ENCODE measurements around the gene LRRC8C. TPM values are rescaled to one million over a fixed set of nuclear protein-coding genes. Genes with fewer than 3 reads are reported as not detected.

Gene LRRC8C
- total and polyA plus RNA-seq, 8 donors: 8.3 to 11.6 (median 9.2) TPM

GRCh38 chr1:89681045-89681729 is 48.3 kb downstream of the LRRC8C start:
- no peaks in the 10 kb centered on the region for H3K27me3 ChIP-seq
- TF ChIP-seq CTCF (IDR thresholded peaks at IDR 0.05): no peak
- DNase-seq: no peak
- H3K4me1 ChIP-seq: peaks cover 0 to 10% of the 10 kb centered on the region in 2 donors
- H3K36me3 ChIP-seq: no peaks in the 10 kb centered on the region
- H3K4me3 ChIP-seq: no peak overlapping the region
- H3K9me3 ChIP-seq: no peaks in the 10 kb centered on the region
- no peak for ATAC-seq
- no peak overlapping the region for H3K27ac ChIP-seq
- intact Hi-C loops (cut with DNase I): no loop called here

GRCh38 chr1:89682611-89683010 is 49.7 kb downstream of the LRRC8C start:
- Histone ChIP-seq H3K36me3 (no peaks in the 10 kb centered on the region), H3K27me3 (no peaks in the 10 kb centered on the region), H3K27ac (no peak overlapping the region), H3K9me3 (no peaks in the 10 kb centered on the region), H3K4me1 (peaks cover 0 to 10% of the 10 kb centered on the region in 2 donors), H3K4me3 (no peak overlapping the region)
- ATAC-seq (no peak), DNase-seq (no peak)
- TF ChIP-seq CTCF (IDR thresholded peaks at IDR 0.05): no peak
- intact Hi-C loops (cut with DNase I): no loop called here

DNA sequence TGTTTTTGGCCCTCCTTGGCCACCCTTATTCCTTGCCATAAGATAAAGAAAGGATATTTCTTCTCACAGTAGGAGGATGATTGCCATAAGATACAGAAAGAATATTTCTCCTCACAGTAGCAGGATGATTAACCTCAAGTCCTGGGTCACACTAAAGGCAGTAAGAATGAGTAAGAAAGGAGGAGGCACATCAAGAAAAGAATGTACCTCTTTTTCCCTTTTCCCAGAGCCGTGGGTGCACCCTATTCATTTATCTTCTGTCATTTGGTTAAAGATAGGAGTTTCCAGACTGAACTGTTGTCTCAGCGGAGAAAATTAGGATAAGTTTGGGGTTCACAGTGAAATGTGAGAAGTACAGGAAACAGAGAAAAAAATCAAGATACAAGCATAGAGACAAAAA is 52.5 kb downstream of the LRRC8C start:
- intact Hi-C loops (cut with DNase I): no loop called here
- no peaks in the 10 kb centered on the region for H3K9me3 ChIP-seq

GRCh38 chr1:89686520-89686919 is 53.6 kb downstream of the LRRC8C start:
- H3K36me3 ChIP-seq: peaks cover 0 to 6% of the 10 kb centered on the region in 2 donors
- no peaks in the 10 kb centered on the region for H3K4me1 ChIP-seq
- TF ChIP-seq CTCF (IDR thresholded peaks at IDR 0.05): no peak
- DNase-seq (no peak), ATAC-seq (peak; percentile 89)
- intact Hi-C loops (cut with DNase I): no loop called here
- H3K27ac ChIP-seq: no peak overlapping the region
- H3K9me3 ChIP-seq: no peaks in the 10 kb centered on the region
- H3K4me3 ChIP-seq: no peak overlapping the region
- no peaks in the 10 kb centered on the region for H3K27me3 ChIP-seq

More for the DNA sequence above, 52.5 kb downstream of the LRRC8C start:
- ATAC-seq: no peak
- peaks cover 0 to 6% of the 10 kb centered on the region in 2 donors for H3K36me3 ChIP-seq
- no peaks in the 10 kb centered on the region for H3K27me3 ChIP-seq
- peaks cover 0 to 10% of the 10 kb centered on the region in 2 donors for H3K4me1 ChIP-seq
- no peak overlapping the region for H3K27ac ChIP-seq
- no peak for DNase-seq
- H3K4me3 ChIP-seq: no peak overlapping the region
- no peak for TF ChIP-seq CTCF (IDR thresholded peaks at IDR 0.05)

DNA sequence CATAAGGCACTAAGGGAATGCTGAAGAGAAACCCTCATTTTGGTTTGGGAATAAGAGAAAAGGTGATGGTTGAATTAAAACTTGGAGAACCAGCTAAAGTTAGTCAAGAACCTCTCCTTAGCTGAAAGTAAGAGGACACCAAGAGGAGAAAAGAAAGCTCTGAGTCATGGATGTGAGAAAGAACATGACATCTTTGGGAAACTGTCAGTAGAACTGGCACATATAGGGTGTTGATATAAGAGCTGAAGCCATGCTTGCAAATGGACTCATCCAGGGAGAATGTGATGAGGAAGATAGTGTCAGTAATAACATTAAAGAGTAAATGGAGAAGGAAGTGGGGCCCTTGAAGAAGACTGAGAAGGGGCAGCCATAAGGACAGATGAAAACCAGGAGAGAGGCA is 54.3 kb downstream of the LRRC8C start:
- H3K4me3 ChIP-seq: no peak overlapping the region
- H3K36me3 ChIP-seq: peaks cover 0 to 6% of the 10 kb centered on the region in 2 donors
- no peak for ATAC-seq
- H3K9me3 ChIP-seq: no peaks in the 10 kb centered on the region
- intact Hi-C loops (cut with DNase I): no loop called here
- no peak overlapping the region for H3K27ac ChIP-seq
- H3K27me3 ChIP-seq: no peaks in the 10 kb centered on the region
- TF ChIP-seq CTCF (IDR thresholded peaks at IDR 0.05): no peak
- H3K4me1 ChIP-seq: peaks cover 0 to 4% of the 10 kb centered on the region in 2 donors
- no peak for DNase-seq
